ENCODE measurements around the gene ADTRP.
"Not testable (repeated sequence)": the region's sequence is repeated elsewhere in the genome, so short reads cannot be mapped to it uniquely, and the experiment has no call there.

The ADTRP gene

DNA sequence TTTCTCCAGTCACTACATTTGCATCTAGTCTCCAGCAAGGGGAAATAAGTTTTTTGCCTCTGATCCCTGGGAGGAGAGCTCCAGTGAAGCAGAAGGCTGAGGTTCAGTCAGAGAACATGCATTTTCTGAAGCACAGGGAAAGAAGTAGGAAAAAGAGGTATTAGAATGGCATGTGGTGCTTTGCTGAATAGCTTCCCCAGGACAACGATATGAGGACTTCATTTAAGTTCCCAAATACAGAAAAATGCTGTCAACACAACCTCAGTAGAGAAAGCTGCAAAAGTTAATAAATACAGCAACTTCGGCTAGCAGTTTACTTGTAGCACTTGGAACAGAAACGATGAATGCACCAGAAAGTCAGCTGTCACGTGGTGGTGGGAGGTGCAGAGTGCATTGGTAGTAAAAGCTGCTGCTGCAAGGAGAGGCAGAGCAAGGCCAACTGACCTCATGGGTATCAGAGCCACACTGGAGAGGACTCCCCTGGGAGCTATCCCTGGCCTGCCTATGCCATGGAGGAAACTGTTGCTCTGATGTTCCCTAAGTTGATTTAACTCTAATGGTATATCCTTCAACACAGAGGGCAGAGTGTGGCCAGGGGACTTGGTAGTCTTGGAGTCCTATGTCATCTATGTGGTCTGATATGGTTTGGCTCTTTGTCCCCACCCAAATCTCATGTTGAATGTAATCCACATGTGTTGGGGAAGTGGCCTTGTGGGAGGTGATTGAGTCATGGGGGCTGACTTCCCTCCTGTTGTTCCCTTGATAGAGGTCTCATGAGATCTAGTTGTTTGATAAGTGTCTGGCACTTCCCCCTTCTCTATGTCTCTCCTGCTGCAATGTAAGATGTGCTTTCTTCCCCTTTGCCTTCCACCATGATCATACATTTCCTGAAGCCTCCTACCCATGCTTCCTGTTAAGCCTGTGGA, 85.9 kb downstream of the ADTRP start:
- no peak for DNase-seq (ENCODE audit: low read depth in 2 of 2)

DNA sequence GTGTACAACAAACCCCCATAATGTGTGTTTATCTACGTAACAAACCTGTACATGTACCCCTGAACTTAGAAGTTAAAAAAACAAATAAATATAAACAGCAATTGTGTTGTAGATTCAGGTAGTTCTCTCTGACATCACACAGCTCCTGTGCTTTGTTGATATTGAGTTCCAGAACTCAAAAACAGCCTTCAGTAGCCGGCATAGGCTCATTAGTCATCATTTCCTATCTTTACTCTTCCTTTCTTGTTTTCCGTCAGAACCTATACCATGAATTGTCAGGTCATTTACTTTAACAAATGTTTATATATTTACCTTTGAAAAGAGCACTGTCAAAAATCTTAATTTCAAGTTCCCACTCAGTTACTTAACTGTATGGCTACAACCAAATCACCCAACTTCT, 88.8 kb downstream of the ADTRP start:
- no peak for DNase-seq (ENCODE audit: low read depth in 2 of 2)

DNA sequence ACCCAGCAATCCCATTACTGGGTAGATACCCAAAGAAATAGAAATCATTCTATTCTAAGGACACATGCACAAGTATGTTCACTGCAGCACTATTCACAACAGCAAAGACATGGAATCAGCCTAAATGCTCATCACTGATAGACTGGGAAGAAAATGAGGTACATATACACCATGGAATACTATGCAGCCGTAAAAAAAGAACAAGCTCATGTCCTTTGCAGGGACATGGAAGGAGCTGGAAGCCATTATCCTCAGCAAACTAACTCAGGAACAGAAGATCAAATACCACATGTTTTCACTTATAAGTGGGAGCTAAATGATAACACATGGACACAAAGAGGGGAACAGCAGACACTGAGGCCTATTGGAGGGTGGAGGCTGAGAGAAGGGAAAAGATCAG, 89.2 kb downstream of the ADTRP start:
- not testable (repeated sequence) for DNase-seq (ENCODE audit: low read depth in 2 of 2)

DNA sequence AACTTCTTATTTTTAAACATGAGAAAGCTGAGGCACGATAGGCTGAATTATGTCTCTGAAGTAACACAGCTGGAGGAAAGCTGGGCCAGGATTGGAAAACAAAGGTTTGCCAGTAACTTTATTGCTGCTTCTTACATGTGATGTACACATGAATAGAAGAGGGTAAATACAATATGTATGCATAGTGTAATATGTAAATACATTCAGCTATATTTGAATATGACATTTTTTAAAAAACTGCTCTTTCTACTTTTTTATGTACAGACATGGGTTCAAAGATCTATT, 90.2 kb downstream of the ADTRP start:
- no peak for DNase-seq (ENCODE audit: low read depth in 2 of 2)

DNA sequence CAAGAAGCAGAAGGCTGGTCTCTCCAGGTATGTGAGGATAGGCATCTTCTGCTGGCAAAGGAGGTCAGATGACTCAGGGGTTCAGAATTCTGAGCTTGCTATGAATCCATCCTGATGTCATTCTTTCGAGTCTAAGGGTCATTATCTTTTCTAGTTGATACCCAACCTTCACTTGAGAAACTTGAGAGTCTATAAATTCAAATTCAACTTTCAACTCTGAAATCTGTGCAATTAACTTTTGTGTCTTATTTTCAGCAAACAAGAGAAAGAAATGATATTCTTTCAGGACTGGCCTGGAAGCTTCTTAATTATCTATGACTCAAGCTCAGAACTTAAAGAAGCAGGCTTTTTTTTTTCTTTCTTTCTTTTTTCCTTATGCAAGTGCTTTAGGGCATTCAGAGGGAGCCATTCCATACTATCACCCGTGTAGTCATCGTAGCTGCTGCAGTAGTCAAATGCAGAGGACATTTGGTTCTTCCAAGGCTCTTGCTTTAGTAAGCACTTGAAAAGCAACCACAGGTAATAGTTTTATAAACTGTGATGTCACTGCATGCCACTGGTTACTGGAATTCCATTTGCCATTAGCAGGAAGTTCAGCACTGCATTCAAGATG, 93.0 kb downstream of the ADTRP start:
- DNase-seq (ENCODE audit: low read depth in 2 of 2) = no peak

DNA sequence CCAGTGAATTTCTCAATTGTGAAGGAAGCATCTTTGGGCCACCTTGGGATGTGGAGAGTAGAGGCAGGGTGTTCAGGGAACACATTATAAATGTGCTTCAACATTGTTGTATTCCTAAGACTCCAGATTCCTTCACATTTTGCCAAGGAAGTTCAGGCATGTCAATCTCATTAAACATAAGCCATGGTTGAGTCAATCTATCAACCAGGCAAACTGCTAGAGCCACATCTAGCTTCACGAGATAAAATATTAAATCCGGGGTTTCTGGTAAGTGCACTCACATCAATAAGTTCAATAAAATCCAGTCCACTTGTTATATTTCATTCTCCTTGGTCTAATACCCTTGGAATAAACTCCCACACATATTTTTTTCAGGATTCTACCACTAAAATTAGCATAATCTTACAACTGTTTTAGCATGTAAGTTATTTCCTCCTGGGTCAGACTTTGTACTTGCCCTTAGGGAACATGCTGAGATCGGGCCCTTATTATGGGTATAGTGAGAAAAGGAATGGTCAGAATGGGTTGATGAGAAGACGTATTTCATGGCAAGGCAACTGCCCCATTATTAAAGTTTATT, 93.6 kb downstream of the ADTRP start:
- DNase-seq (ENCODE audit: low read depth in 2 of 2) = no peak

DNA sequence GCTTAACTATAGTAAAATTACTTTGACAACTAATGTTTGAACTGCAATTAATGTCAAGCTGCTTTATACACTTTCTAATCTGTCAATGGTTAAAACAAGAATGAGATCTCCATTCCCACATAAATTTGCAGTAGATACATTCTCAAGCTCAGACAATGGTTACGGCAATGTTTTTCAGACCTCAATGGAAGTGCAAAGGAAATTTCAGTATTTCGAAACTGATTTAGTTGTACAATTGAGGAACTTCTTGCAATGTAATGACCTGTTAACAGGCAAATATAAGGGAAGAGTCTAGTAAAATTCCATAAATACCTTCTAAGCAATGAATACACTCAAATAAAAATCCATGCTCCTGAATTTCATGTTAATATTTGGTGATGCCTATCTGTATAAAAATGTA, 94.7 kb downstream of the ADTRP start:
- no peak for DNase-seq (ENCODE audit: low read depth in 2 of 2)

DNA sequence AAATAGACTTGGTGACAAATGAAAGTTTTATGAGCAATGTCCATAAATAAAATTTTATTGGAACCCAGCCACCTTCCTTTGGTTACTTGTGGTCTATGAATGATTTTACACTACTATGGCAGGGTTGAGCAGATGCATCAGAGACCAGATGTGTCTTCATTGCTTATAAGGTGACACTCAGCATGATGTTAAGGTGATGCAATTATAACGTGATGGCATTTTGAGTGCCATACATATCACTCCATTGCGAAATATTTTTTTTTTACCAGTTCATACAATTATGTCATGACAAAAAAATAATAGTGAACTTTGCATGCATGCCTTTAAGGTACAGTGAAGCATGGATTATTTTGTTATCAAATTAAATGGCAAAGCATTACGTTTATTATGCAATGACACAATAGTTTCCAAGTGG, 96.0 kb downstream of the ADTRP start:
- DNase-seq (ENCODE audit: low read depth in 2 of 2) = no peak

DNA sequence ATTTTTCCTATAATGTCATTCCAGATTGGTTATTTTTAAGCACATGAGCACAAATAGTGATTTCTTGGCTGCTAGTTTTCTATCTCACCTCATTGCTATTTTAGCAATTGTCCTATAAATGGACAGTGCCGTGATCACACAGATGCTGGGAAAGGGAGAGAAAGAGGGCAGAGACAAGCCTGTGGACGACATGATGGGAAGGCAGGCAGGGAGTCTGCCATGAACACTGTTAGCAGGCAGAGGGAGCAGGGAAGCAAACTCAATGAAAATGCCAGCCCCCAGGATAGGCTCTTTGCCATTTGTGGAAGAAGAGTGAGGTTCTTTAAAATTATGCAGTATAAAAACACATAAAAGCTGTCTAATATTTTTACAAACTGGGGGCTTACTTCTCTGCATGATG, 96.8 kb downstream of the ADTRP start:
- no peak for DNase-seq (ENCODE audit: low read depth in 2 of 2)

DNA sequence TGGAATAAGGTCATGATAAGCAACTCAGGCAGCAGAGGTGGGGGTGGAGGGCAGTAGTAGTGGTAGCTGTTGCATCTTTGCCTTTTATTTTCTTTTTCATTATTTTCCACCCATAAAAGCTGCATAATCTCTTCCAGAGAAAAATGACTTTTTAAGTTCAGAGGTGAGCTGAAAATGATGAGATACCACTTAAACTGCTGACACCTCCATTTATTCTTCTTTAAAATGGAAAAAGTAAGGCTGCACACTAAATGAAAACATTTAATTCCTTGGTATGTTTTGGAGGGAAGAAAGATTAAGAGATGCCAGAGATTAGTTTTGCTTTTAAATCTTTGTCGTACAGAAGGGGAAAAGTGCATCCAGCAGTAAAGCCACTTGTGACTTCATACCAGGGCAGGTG, 97.2 kb downstream of the ADTRP start:
- DNase-seq (ENCODE audit: low read depth in 2 of 2) = no peak

DNA sequence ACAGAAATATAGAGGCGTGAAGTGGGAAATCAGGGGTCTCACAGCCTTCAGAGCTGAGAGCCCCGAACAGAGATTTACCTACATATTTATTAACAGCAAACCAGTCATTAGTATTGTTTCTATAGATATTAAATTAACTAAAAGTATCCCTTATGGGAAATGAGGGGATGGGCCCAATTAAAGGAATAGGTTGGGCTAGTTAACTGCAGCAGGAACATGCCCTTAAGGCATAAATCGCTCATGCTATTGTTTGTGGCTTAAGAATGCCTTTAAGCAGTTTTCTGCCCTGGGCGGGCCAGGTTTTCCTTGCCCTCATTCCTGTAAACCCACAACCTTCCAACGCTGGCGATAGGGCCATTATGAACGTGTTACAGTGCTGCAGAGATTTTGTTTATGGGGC, 98.1 kb downstream of the ADTRP start:
- not testable (repeated sequence) for DNase-seq (ENCODE audit: low read depth in 2 of 2)

DNA sequence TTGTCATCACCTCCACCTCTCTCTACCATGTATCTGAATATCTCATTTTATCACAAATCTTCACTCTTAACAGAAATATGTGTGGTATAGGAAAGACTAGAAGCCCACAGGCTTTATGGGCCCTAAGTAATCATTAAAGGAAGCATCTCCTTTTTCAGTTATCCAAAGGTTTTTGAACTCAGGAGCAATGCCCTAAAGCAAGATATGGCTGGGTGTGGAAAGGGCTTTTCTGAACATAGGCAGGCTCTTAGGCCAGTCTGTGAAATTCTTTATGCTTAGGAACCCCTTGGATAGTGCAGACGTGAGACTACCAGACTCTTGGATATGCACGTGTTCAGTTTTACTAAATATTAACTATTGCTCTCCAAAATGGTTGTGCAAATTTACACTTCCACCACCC, 99.5 kb downstream of the ADTRP start:
- no peak for DNase-seq (ENCODE audit: low read depth in 2 of 2)

DNA sequence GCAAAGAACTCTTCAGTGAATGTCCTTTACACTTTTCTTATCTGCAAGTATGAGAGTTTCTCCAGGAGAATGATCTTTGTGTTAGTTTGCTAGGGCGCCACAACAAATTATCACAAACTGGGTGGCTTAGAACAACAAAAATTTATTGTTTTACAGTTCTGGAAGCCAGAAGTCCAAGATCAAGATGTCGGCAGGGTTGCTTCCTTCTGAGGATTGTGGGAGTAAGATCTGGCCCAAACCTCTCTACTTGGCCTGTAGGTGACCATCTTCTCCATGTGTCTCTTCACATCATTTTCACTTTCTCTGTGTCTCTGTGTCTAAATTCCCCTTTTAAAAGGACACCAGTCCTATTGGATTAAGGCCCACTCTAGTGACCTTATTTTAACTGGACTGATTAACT, 103.0 kb downstream of the ADTRP start:
- no peak for DNase-seq (ENCODE audit: low read depth in 2 of 2)

DNA sequence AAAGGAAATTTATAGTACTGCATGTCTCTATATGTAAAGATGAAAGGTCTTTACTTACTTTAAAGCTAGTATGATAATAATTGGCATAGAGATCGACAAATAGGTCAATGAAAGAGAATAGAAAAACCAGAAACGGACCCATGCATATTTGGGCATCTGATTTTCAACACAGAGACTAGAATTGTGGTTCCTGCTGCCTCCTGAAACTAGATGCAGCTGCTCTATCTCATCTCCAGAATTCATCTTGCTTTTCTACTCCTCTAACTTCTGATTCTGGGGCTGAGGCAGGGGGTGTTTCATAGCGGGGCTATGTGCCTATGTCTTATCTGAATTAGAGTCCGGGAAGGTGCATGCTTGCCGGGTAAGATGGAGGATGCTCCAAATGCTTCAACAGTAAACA, 105.9 kb downstream of the ADTRP start:
- DNase-seq (ENCODE audit: low read depth in 2 of 2) = no peak

DNA sequence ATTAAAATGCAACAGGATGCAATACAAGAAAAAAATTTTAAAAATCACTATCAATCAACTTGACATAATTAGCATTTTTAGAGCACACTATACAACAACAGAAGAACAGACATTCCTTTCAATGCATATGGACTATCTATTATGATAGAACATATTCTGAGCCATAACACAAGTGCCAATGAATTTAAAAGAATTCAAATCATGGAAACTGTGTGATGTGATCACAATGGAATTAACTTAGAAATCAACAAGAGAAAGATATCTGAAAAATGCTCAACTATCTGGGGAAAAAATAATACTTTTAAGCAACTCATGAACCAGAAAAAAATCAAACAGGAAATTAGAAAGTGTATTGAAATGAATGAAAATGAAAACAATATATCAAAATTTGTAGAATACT, 106.3 kb downstream of the ADTRP start:
- no peak for DNase-seq (ENCODE audit: low read depth in 2 of 2)

DNA sequence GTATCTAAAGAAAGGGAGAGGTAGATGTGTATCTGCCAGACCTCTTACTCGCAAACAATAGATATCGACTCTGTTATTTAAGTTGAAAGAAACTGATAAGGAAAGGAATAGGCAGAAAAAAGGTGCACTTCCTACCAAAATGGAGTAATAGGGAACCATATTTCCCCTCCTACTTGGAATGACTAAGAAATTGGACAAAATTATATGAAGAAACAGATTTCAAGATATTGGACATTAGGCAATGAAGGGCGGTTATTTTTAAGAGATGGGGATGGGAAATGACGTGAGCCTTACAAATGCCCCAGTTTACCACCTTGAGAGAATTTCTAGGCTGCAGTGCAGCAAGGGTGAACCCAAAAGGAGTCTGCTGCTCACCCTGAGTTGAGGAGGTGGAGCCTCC, 108.9 kb downstream of the ADTRP start:
- no peak for DNase-seq (ENCODE audit: low read depth in 2 of 2)

DNA sequence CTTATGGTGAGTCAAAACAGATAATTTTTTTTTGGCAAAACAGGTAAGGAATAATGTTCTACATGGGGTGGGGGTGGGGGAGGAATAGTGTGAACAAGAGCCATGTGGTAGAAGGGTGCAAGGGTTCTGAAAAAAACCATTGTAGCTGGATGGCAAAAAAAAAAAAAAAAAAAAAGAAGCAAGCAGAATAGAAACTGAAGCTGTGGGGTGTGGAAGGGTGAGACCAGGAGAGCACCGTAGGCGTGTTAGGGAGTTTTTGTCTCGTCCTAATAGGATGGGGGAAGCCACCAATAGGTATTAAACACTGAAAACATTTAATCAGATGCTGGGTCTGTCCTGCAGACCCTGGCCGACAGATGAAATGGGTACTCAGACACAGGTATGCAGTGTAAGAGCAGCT, 110.1 kb downstream of the ADTRP start:
- no peak for DNase-seq (ENCODE audit: low read depth in 2 of 2)

DNA sequence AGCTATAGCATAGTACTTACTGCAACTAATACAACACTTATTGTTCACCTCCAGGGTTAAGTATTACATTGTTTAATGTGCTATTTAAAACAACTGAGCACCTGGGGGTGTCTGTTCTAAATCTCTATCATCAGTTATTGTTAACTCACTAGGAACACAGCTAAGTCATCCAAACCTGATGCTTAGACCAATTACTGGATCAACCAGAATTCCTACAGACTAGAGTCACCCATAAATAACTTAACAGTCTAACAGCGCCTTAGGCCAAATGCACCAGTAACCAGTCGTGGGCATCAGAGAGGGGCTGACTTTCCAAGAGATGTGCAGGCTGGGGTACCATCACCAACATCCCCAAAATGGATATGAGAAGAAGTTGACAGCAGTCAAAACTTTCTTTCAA, 110.7 kb downstream of the ADTRP start:
- DNase-seq (ENCODE audit: low read depth in 2 of 2) = no peak

DNA sequence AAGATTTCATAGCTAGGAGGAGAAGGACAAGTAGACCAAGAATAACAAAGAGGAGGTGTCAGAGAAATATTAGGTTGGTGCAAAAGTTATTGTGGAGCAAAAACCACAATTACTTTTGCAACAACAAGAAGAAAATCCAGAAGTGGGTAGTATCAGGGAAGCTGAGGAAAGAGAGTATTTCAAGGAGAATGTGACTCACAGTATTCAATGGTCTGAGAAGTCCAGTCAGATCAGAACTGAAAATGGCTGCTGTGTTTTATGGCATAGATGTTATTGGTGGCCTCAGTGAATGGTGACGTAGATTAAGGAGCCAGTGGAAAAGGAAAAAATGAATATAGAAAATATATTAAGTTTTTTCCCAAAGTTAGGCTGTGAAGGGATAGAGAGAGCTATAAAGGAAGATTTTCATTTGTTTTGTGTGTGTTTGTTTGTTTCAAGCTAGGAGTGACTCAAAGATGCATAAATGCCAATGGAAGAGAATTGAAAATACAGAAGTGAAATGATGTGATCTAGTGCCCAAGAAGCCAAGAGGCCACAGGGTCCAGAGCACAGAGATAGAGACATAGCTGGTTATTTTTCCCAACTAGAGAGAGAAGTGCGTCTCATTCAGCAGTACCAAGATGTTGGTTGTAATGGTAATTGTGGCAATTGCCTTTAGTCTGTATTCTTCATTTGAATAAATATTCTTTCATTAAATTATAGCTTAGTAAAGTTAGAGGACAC, 112.8 kb downstream of the ADTRP start:
- no peak for DNase-seq (ENCODE audit: low read depth in 2 of 2)
